ENCODE measurements around the gene ADAMTS8. TPM values are rescaled to one million over a fixed set of nuclear protein-coding genes. Genes with fewer than 3 reads are reported as not detected.

ADAMTS8 gene
- total RNA-seq, 1 donor from 2014 or later, result 23.6 TPM

Other genes with a start within 250 kb of the ADAMTS8 start
- 91.6 TPM for gene ZBTB44, start 113.7 kb downstream of the ADAMTS8 start, total RNA-seq
- 35.1 TPM for gene ADAMTS15, start 20.0 kb upstream of the ADAMTS8 start, total RNA-seq

Measured in tongue (tissue), 1 donor.